Smooth muscle cell (in vitro differentiated cells): ENCODE results near the gene CANT1. TPM values are rescaled to one million over a fixed set of nuclear protein-coding genes. Genes with fewer than 3 reads are reported as not detected.
A peak's percentile ranks its signal among the peaks of the same experiment; 100 is the strongest.

Source experiments
- DNase-seq: peaks from one replicate; lab custom pipeline; 2025; ENCODE audit not compliant: unreplicated experiment; lab: John Stamatoyannopoulos, UW
- H2AFZ ChIP-seq: fragments of 200-600 bp; sonication (generic); 2 replicates; pipeline ENCODE4 v1.6.0; 2016; ENCODE audit warnings: antibody characterized with exemption, low read depth, mild to moderate bottlenecking
- H3F3A ChIP-seq: fragments of 200-600 bp; sonication (generic); 2 replicates; pipeline ENCODE4 v1.6.0; 2017; ENCODE audit warnings: antibody characterized with exemption, low read depth
- H3K27ac ChIP-seq: fragments of 200-600 bp; sonication (generic); 2 replicates; pipeline ENCODE4 v1.5.1; 2016; ENCODE audit warnings: low read depth, mild to moderate bottlenecking
- H3K27me3 ChIP-seq: fragments of 200-600 bp; sonication (generic); 2 replicates; pipeline ENCODE4 v1.6.1; 2016; ENCODE audit warnings: low read depth, mild to moderate bottlenecking
- H3K36me3 ChIP-seq: fragments of 200-600 bp; sonication (generic); 2 replicates; pipeline ENCODE4 v1.5.1; 2016; ENCODE audit warnings: low read depth
- H3K4me1 ChIP-seq: fragments of 200-600 bp; sonication (generic); 2 replicates; pipeline ENCODE4 v1.5.1; 2016; ENCODE audit warnings: low read depth
- H3K4me2 ChIP-seq: fragments of 200-600 bp; sonication (generic); 2 replicates; pipeline ENCODE4 v1.6.0; 2016; ENCODE audit warnings: mild to moderate bottlenecking
- H3K4me3 ChIP-seq: fragments of 200-600 bp; sonication (generic); 2 replicates; pipeline ENCODE4 v1.5.1; 2016; ENCODE audit warnings: mild to moderate bottlenecking
- H3K79me2 ChIP-seq: fragments of 200-600 bp; sonication (generic); 2 replicates; pipeline ENCODE4 v1.6.0; 2016; ENCODE audit warnings: low read depth, mild to moderate bottlenecking
- H3K9ac ChIP-seq: fragments of 200-600 bp; sonication (generic); 2 replicates; pipeline ENCODE4 v1.6.0; 2016; ENCODE audit warnings: low read depth
- H3K9me3 ChIP-seq: fragments of 200-600 bp; sonication (generic); replicated peaks from 2 replicates; pipeline ENCODE4 v1.5.1; 2016; ENCODE audit warnings: low read depth
- H4K20me1 ChIP-seq: fragments of 200-600 bp; sonication (generic); 2 replicates; pipeline ENCODE4 v1.6.0; 2016; ENCODE audit warnings: low read depth
- WGBS: methylation state at CpG from one replicate; pipeline ENCODE4 v1.1.7; 2016; ENCODE audit warnings: low lambda C conversion rate; 5-methylcytosine and 5-hydroxymethylcytosine counted together
- polyA plus RNA-seq: library from polyadenylated mRNA; unstranded; fragments of >200 nt; fragmentation: Nextera tagmentation; extraction: Ambion mirVana; gene quantifications from 2 replicates; pipeline ENCODE4 v1.2.1, GENCODE V29; 2016
- total RNA-seq: library from RNA; depleted of rRNA; stranded (reverse); fragments of >200 nt; gene quantifications from 2 replicates; pipeline ENCODE4 v1.2.3, GENCODE V29; 2014
- TF ChIP-seq, protein P1 (sequence below): fragments of 200-600 bp; sonication (generic); IDR thresholded peaks from 2 replicates; pipeline ENCODE4 v1.5.1; 2017; ENCODE audit warnings: borderline replicate concordance, mild to moderate bottlenecking, antibody characterized with exemption; ENCODE audit not compliant: insufficient read depth, poor library complexity, severe bottlenecking

Gene CANT1
- total and polyA plus RNA-seq, 2 experiments from 2014 or later: 38.3 to 42.1 TPM

DNA sequence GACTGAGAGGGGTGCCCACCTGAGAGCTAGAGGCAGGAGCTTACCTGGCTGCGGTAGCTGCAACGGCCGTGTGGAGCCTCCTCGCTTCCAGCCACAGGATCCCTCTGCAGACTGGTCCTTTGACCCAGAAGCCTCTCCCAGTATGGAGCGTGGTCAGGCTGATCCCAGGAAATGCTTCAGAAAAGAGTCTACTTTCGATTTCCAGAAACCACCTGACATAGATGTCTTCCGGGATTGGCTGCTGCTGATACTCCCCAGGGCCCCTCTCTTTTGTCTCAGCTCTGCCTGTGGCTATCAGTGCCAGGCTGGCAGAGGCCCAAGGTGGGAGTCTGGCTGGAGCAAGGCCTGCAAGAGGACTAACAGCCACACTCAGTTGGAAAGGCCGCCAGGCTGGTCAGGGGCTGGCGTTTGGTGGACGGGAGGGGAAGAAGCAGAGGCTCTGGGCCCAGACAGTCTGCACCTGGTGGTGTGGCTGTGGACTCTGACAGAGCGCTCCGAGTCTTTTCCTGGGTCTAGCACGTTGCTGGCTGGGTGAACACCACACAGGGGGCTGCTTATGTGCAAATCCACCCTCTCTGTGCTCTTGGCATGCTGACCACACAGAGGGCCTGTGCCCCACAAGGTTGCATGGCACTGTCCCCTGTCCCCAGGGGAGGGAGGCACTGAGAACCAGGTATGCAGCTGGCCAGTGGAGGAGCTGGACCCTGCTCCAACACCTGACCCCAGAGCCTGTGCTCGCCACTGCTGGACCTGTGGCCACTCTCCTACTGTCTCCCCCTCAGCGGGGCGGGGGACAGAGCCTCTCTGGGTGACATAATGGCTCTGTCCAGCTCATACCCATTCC, 29.6 kb downstream of the CANT1 start, which contains the start of gene LGALS3BP:
Gene LGALS3BP, minus strand, starts transcription at position 144 of the 844 bp plus-strand sequence. CDS start 2,732 bp downstream, outside the sequence.
- Histone ChIP-seq H3K79me2 (no peaks in the 10 kb centered on the region), H4K20me1 (no peaks in the 10 kb centered on the region), H3K9me3 (no peaks in the 10 kb centered on the region), H3K27me3 (no peaks in the 10 kb centered on the region), H2AFZ (peak within 1 kb of the TSS; percentile 58), H3K36me3 (no peaks in the 10 kb centered on the region), H3K4me3 (peak within 1 kb of the TSS; percentile 41), H3K4me1 (peaks cover 7% of the 10 kb centered on the region), H3K27ac (no peak within 1 kb of the TSS), H3F3A (no peaks in the 10 kb centered on the region), H3K9ac (no peak within 1 kb of the TSS), H3K4me2 (peak within 1 kb of the TSS; percentile 80)
- TF ChIP-seq, protein P1, sequence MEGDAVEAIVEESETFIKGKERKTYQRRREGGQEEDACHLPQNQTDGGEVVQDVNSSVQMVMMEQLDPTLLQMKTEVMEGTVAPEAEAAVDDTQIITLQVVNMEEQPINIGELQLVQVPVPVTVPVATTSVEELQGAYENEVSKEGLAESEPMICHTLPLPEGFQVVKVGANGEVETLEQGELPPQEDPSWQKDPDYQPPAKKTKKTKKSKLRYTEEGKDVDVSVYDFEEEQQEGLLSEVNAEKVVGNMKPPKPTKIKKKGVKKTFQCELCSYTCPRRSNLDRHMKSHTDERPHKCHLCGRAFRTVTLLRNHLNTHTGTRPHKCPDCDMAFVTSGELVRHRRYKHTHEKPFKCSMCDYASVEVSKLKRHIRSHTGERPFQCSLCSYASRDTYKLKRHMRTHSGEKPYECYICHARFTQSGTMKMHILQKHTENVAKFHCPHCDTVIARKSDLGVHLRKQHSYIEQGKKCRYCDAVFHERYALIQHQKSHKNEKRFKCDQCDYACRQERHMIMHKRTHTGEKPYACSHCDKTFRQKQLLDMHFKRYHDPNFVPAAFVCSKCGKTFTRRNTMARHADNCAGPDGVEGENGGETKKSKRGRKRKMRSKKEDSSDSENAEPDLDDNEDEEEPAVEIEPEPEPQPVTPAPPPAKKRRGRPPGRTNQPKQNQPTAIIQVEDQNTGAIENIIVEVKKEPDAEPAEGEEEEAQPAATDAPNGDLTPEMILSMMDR: no peak
- 69% methylated on average over 13 of the region's 16 CpGs for WGBS
- DNase-seq: peak; percentile 17

DNA sequence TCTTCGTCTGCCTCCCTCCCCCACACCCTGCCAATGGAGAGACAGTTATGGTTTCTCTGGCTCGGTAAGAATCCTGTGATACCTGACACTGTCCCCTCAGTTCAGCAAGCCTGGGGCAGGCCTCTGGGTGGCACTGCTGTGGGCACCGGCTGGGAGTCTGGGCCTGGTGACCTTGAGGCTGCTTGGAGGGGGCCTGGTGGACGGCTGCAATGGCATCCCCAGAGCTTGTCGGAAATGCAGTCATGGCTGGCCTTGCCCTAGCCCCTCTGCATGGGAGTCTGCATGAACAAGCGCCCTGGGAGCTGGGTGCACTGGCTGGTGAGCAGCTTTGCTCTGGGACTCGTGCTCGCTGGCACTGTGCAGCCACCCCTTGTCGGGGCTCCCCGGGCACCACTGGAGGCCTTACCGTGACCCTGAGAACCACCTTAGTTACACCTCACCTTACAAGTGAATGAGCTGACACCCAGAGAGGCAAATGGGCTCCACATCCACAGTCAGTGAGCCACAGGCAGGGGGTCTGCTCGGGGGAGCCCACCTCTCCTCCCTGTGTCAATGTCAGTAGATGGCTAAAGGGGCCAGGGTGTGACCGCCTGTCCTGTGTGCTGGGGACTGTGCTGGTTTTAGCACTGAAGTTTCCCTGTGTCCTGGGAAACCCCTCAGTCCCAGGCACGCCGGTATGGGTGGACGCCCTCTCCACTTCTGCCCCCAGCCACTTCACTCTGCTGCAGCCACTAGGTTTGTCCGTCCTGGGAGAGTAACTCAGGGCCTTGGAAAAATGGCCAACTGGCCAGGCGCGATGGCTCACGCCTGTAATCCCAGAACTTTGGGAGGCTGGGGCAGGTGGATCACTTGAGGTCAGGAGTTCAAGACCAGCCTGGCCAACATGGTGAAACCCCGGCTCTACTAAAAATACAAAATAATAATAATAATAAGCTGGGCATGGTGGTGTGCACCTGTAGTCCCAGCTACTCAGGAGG, 31.3 kb downstream of the CANT1 start:
- H3F3A ChIP-seq: no peaks in the 10 kb centered on the region
- WGBS: 91% methylated on average over 21 of the region's 21 CpGs
- DNase-seq: no peak
- no peaks in the 10 kb centered on the region for H3K27me3 ChIP-seq
- no peak overlapping the region for H3K4me2 ChIP-seq
- H4K20me1 ChIP-seq: no peaks in the 10 kb centered on the region
- no peak overlapping the region for H2AFZ ChIP-seq
- H3K79me2 ChIP-seq: no peaks in the 10 kb centered on the region
- H3K4me3 ChIP-seq: no peak overlapping the region
- peaks cover 7% of the 10 kb centered on the region for H3K4me1 ChIP-seq
- no peaks in the 10 kb centered on the region for H3K36me3 ChIP-seq
- H3K9ac ChIP-seq: no peak overlapping the region
- H3K27ac ChIP-seq: no peak overlapping the region
- TF ChIP-seq, protein P1: no peak
- H3K9me3 ChIP-seq: no peaks in the 10 kb centered on the region

DNA sequence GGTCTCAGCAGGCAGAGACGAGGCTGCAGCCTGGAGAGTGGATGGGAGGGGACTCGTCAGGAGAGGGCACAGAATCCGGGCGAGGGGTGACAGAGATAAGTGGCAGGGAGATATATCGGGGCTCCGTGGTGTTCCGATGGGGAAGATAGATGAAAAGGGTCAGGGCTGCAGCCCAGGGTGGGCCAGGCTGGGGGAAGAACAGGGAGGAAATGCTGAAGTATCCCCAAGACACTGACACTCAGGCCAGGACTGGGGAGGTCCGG, 32.0 kb downstream of the CANT1 start:
- no peak overlapping the region for H3K4me3 ChIP-seq
- H3K36me3 ChIP-seq: no peaks in the 10 kb centered on the region
- H3K79me2 ChIP-seq: no peaks in the 10 kb centered on the region
- no peak overlapping the region for H3K27ac ChIP-seq
- H3K27me3 ChIP-seq: no peaks in the 10 kb centered on the region
- H4K20me1 ChIP-seq: no peaks in the 10 kb centered on the region
- H3K4me1 ChIP-seq: peaks cover 7% of the 10 kb centered on the region
- no peak overlapping the region for H3K9ac ChIP-seq
- H2AFZ ChIP-seq: no peak overlapping the region
- H3K9me3 ChIP-seq: no peaks in the 10 kb centered on the region
- no peak overlapping the region for H3K4me2 ChIP-seq
- whole genome bisulfite sequencing: over 99% methylated on average over 8 of the region's 8 CpGs
- DNase-seq: no peak
- TF ChIP-seq, protein P1: no peak
- no peaks in the 10 kb centered on the region for H3F3A ChIP-seq
